NOMO-1 treated with dmso at 0.1 percent for 144 hours (cell line): Measurements from ENCODE around the gene ZNF837.
A peak's percentile ranks its signal among the peaks of the same experiment; 100 is the strongest.
"Not testable (repeated sequence)": the region's sequence is repeated elsewhere in the genome, so short reads cannot be mapped to it uniquely, and the experiment has no call there.

ENCODE experiments used
- DNase-seq: peaks from one replicate; lab custom pipeline; 2025; ENCODE audit not compliant: unreplicated experiment; lab: John Stamatoyannopoulos, UW

The ZNF837 gene

DNA sequence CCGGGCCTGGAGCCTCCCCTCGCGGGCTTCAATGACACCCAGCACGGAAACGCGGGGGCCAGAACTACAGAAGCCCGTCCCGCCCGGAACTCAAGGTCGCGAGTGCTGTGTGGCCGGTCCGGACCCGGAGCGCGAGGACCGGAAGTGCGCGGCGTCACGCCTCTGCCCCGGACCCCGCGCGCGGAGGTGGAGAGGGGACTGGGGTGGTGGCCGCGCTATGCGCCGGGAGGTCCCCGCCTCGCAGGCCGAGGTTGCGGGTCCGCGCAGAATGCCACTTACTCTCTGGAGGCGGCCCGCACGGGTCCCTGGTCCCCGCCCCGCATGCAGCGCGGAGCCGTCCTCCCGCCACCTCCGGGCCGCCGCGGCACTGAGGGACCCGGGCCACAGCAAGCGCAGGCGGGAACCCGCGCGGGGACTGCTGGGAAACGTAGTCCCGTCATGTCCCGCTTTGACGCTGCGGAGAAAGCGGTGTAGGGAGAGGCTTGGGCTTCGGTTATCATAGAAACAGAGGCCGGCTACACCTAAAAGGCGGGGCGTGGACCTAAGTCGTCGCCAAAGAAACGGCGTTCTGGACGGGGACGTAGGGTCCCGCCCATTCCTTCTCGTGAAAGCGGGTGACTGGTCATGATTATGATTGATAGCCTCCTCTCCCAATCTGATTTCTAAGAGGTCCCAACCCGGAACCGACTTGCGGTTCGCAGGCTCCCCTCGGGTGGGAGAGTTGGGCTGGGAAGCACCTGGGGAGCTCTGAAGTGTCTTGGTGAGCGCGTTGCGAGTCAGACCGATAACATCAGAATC lies at the start of gene ZNF837:
Gene ZNF837, minus strand, starts transcription at position 369 of the 798 bp plus-strand sequence. CDS start 11,698 bp downstream, outside the sequence.
- peak; percentile 97 for DNase-seq

DNA sequence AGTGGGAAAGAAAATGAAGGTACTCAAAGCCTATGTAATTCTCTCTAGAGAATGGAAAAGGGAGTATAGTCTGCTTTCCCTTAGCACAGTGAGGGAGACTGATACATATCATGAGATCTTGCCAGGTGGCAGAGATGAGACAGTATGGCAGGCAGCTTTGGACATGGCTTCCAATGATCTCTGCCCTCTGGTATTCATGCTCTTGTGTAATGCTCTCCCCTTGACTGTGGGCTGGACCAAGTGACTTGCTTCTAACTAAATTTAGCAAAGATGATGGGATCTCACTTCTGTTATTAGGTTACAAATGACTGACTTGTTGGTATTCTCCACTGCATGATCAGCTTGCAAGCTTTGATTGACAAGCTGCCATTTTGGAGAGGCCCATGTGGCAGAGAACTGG lies 48.9 kb upstream of the ZNF837 start:
- no peak for DNase-seq

DNA sequence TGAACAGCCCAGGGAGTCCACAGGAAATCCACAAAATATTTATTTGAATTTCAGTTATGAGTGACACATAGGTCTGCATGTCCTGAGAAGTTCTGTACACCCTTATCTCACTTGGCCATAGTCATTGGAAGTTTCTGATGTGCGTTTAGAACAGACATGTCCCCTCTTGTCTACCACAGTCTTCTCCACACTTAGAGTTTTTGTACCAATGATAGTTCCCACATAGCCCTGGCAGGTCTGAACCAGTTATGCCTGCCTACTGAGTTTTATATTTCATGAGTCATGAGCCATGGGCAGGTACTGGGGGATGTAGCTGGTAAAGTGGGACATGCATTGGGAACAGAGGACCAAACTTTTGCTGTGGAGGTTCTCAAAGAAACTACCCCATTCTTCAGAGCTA lies 47.8 kb upstream of the ZNF837 start:
- DNase-seq = no peak

DNA sequence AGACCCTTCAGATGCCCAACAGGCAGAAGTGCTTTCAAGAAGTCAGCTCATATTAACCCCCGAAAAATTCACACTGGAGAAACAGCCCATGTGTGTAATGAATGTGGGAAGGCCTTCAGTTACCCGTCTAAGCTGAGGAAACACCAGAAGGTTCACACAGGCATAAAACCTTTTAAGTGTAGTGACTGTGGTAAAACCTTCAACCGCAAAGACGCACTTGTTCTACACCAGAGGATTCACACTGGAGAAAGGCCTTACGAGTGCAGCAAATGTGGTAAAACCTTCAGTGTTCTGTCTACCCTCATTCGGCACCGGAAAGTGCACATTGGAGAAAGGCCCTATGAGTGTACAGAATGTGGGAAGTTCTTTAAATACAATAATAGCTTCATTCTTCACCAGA lies 36.2 kb upstream of the ZNF837 start:
- no peak for DNase-seq

DNA sequence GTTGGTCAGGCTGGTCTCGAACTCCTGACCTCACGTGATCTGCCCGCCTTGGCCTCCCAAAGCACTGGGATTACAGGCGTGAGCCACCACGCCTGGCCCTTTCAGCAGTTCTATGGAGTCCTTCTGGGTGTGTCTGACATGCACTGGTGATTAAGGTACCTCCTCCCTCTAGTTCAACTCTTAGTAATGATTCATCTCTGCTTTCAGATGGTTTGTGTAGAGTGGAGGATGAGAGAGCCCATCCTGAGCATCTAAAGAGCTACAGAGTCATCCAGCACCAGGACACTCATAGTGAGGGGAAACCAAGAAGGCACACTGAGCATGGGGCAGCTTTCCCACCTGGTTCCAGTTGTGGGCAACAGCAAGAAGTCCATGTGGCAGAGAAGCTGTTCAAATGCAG lies 35.8 kb upstream of the ZNF837 start:
- no peak for DNase-seq

DNA sequence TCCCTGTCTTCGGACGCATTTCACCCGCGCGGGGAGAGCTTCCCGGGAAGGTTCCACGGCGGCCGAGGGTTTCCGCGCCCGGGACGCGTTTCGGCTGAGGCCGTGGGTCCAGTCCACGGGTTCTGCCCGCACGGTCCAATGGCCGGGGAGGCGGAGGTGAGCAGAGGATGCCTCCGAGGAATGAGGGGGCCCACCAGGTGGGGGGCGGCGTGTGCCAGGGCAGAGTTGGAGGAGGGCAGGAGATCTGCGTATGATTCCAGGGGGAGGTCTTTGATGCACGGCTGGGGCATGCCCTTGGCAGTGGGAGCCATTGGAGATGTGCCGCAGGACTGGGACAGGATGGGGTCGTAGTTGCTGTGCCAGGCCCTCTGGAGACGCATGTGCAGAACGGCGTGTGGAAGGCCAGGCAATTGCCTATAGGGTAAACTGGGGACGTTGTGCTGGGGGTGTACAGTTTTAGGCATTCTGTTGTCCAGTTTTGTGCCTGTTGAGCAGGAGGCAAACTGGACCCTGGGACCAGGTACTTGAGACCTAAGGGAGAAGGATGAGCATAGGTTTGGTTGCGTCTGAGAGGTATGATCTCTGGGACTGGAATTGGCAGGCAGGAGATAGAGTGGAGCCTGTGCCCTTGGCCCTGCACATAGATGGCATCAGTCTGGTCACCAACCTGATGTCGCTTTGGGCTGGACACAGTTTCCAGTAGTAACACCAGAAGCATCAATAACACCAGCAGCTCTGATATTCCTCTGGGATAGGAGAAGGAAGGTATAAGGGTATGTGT lies 28.4 kb upstream of the ZNF837 start:
- no peak for DNase-seq

DNA sequence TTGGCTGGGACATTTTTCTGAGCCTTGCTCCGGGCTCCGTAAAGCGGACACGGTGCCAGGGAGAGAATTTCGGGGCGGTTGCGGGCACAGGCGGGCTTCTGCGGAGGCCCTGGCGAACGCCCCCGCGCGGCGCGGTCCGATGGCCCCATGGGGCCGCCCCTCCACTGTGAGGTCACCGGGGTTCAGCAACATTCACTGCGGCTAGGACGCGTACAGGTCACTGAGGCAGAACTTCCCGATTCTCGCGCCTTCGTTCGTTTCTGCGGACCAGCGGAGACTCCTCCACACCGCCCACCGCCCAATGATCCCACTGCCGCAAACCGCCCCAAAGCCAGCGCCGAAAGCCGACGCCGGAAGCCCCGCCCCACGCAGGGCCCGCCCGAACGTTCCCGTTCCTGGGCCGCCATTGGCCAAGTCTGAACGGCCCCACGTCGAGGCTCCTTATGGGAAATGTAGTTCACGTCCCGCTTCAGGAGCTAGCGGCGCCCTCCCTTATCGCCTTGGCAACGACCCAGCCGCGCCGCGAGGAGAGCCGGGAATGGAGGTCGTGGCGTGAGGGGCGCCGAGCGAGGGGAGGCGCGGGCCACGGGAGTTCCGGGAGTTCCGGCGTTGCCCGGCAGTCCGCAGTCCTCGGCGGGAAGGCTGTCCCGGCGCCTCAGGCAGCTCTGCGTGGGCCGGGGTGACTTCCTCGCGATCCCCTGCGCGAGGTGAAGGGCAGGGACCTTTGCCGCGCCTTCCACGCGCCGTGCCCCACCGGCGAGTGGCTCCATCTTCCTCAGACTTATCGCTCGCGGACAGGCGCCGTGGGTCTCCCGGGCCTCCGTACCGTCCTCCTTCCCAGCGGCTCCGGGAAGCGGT lies 27.6 kb upstream of the ZNF837 start, which contains the start of gene ZNF584:
Gene ZNF584, plus strand, starts transcription at position 498 of the 858 bp plus-strand sequence. CDS start 499 bp downstream, outside the sequence.
- DNase-seq = peak; percentile 98

DNA sequence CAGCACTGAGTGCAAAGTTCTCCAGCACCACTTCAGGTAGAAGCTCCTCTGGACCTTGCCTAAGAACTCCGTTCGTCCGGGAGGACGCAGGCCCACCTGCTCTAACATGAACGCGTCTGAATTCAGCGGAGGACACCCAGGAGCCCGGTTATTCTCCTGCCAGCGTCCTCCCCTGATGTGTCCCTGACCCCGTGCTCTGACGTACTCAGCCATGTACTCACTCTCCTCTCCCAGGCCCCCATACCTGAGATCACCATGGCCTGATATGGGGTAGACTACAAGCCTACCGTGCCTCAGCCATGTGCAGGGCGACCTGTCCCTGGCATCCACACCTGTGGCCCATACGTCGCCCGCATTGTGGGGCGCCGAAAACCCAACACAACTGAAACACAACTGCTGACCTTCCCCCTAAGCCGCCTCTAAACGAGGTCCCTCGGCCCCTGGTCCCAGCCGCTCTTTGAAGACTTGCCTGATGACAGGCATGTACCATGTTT lies 26.9 kb upstream of the ZNF837 start:
- DNase-seq = no peak

DNA sequence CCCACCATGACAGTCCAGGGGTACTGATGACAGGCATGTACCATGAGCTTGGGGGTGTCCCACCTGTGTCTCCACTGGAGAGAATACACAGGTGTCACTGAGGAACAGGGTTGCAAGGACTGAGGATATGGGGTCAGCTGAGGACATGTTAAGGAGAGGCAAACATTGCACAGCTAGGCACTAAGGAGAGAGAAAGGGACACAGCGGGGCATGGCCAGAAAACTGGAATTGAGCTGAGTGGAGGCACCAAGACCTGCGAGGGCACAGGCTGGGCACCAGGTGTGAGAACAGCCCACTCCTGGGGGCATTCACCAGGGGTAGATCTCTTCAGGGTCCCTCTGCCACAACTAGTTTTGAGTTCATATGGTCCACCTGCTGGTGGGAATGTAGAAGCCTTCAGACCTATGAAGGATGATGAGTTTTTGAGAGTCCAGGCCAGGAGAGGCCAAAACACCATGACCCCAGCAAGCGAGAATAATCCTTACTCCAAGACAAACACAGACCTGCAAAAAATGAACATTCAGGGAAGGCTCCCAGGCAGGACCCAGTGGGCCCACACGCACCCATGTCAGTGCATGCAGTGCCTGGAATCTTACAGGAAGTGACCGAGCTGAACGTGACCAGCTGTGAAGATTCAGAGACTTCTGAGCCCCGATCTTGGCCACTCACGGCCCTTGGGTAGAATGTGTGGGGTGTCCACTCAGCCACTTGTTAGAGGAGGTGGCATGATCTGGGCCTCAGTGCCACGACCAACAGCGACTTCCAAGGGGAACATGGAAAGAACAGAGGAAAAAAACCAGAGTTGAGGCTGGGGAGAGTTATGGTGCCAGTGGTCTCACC lies 26.2 kb upstream of the ZNF837 start:
- DNase-seq = no peak

DNA sequence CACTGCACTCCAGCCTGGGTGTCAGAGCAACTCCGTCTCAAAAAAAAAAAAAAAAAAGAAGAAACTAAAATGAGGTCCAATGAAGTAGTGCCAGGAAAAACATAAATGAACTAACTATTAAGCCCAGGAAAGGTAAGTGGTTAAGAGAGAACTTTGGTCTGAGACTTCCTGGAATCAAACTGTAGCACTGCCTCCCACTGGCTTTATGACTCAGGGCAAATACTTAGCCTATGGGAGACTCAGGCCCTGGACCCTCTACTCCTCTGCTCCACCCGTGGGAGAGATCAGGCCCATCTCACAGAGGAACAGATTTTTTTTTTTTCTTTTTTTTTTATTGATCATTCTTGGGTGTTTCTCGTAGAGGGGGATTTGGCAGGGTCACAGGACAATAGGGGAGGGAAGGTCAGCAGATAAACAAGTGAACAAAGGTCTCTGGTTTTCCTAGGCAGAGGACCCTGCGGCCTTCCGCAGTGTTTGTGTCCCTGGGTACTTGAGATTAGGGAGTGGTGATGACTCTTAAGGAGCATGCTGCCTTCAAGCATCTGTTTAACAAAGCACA lies 23.2 kb upstream of the ZNF837 start:
- not testable (repeated sequence) for DNase-seq

DNA sequence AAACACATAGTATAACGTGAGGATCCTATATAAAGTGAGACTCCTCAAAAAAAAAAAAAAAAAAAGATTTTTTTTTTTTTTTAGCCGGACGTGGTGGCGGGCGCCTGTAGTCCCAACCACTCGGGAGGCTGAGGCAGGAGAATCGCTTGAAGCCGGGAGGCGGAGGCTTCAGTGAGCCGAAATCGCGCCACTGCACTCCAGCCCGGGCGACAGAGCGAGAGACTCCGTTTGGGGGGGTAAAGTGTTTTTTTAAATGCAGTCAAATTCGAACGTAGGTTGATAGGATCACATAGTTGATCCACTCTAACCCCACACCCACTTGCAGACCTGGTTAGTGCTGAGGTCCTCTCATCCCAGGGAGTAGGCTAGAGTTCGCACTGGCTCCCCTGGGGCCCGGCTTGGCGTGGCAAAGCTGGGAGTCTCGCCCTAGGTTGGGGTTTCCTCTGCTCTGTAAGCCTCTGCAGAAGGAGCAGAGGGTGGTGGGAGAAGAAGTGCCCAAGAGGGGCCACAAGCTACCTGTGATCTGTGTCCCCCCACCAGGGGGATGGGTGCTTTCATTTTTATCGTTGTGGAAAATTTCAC lies 21.1 kb upstream of the ZNF837 start:
- no peak for DNase-seq

DNA sequence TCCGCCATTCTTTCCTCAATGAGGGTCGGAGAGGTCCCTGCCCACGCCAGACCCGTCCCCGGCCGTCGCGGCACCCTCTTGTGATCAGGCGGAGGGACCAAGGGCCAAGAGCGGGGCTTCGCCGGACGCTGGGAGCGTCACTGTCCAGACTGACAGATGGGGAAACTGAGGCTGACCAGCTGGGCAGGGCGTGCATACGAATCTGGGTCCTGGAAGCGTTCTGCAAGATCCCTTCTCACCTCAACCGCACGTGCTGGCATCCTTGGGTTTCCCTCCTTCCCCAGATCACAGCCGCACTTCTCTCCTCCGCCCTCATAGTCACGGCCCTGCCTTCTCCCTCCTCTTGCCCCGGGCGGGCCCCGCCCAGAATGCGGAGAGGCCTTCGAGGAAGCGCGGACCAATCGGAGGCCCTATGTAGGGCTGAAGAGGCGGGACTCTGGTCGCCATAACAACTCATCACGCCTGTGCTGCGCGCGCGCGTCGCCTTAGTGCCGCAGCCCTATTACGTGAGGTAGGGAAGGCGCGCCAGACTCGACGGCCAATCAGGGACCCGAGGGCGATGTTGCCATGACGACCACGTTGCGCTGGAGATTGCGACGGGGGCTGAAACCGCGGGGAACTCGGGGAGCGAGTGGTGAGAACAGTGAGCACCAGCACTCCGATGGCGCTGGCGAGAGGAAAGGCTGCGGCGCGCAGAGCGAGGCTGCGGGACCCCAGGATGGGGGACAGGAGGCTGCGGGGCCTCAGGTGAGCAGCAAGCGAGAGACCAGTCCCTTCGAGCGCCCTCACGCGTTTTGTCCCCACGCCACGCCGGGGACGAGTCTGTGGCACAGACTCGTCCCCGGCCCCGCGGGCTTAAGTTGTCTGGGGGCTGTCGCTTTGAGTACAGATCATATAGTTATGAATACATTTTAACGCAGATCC lies 20.3 kb upstream of the ZNF837 start:
- peak; percentile 98 for DNase-seq

DNA sequence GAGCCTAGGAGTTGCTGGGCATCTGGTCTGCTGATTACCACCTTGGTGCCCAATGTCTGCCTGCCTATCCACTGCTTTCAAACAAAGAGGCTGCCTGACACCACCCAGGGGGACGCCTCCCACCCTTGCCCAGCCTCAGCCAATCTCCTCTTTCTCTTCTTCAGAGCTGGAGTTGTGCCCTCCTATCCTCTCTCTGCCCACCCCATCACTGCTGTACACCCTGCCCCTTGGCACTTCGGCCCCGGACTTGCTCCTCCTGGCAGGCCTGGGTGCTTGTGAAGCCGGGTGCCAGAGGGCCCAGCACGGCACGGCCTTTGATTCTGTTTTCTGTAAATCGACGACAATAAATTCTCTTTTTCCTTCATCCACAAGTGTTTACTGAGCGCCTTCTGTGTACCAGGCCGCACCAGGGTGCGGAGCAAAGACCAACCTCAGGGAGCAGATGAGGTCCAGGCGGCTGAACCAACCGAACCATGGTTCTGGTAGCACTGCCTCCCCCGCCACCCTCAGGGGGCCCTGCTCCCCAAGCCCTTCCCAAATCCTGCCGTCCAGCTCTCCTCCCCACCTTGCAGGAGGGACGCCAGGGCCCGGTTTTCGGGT lies 19.6 kb upstream of the ZNF837 start:
- no peak for DNase-seq

DNA sequence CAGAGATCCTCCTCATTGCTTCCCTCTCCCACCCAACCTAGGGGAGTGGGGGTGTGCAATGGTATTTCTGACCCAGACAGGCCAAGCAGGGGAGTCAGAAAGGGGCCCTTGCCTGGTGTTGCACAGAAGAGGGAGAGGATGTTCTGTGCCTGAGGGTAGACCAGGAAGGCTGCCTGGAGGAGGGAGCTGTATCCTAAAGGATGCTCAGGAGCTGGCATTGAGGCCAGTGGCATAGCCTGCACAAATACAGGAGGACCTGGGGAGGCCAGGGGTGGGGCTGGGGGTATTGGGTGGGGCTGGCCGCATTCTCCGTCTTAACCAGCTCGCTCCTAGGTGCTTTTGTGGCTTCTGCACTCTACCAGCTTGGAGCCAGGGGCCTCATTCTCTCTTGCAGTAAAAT lies 19.1 kb upstream of the ZNF837 start:
- DNase-seq = no peak

DNA sequence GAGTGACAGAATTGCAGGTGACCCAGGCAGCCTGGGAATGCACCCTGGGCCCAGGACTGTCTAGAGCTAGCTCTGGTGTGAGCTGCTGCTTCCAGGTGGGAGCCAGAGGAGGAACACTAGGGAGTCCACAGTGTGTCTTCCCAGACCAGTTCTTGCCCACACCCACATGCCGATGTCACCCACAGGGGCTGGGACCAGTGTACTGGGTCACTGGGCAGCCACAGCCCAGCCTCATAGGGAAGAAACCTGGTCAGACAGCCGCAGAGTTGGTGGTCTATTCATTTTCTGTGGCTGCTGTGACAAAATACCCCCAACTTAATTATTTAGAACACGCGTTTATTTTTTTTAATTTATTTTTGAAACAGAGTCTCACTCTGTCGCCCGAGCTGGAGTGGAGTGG lies 17.7 kb upstream of the ZNF837 start:
- DNase-seq = no peak

DNA sequence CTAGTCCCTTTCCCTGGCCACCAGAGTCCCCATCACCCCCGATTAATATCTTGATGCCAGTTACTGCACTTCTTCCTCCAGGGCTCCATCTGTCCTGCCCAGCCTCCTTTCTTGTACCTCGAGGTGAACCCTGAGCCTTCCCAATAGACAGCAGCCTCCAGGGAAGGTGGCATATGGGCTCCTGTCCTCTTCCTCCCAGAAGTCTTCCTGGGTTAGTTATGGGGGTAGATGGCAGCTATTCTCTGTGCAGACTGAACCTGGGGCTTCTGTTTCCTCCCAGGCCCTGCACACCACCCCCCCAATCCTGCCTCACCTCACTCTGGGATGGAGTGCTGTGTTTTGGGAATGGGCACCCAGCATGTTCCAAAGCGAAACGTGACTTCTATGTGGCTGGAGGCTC lies 17.3 kb upstream of the ZNF837 start:
- no peak for DNase-seq

DNA sequence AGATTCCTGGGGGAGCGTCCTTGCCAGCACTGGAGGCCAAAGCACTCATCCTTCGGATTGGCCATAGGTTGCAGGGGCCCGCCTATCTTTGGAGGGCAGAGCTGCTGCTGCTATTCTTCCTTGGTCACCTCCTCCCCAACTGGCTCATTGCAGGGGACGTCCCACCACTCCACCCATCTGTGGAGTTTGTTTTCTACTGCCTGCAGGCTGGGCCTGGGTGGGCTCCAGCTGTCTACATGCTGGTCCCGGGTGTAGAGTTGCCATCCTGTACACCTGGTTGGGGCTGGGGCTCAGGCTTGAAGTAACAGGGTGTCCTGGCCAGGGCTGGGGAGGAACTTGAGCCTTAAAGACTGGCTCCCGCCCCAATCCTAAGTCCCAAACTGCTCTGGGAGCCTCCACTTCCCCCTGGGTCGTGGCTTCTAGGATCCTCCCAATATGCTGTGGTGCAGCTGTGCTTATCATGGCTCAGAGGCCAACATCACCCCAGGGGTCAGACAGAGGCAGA lies 16.8 kb upstream of the ZNF837 start:
- no peak for DNase-seq
